Amniotic stem cell (primary cell): Measurements from ENCODE around the gene DNAJC5.

Experiments used
- DNase-seq: peaks from one replicate; lab custom pipeline; 2025; lab: John Stamatoyannopoulos, UW

Gene DNAJC5

GRCh38 chr20:63940472-63941266 is 45.7 kb downstream of the DNAJC5 start:
- no peak for DNase-seq

GRCh38 chr20:63941282-63942081 is 46.6 kb downstream of the DNAJC5 start:
- DNase-seq, result no peak

GRCh38 chr20:63942250-63942951 is 47.5 kb downstream of the DNAJC5 start:
- no peak for DNase-seq

- DNase-seq, result no peak
These were observed 48.3 kb downstream of the DNAJC5 start for GRCh38 chr20:63942969-63943807.

- DNase-seq, result no peak
These were observed 48.8 kb downstream of the DNAJC5 start for GRCh38 chr20:63943808-63944077.

- DNase-seq, result no peak
These were observed 49.4 kb downstream of the DNAJC5 start for GRCh38 chr20:63944078-63944941.

GRCh38 chr20:63945031-63945658 is 50.2 kb downstream of the DNAJC5 start:
- DNase-seq, result no peak

GRCh38 chr20:63945921-63946920 is 51.3 kb downstream of the DNAJC5 start:
- no peak for DNase-seq

- no peak for DNase-seq
These were observed 52.2 kb downstream of the DNAJC5 start for GRCh38 chr20:63946986-63947637.

GRCh38 chr20:63947638-63948456 is 52.9 kb downstream of the DNAJC5 start:
- DNase-seq, result no peak

GRCh38 chr20:63950701-63951397 is 55.9 kb downstream of the DNAJC5 start:
- DNase-seq, result no peak

- DNase-seq, result no peak
These were observed 56.7 kb downstream of the DNAJC5 start for GRCh38 chr20:63951398-63952209.

GRCh38 chr20:63952210-63952535 is 57.2 kb downstream of the DNAJC5 start:
- DNase-seq, result no peak

GRCh38 chr20:63952769-63953168 is 57.8 kb downstream of the DNAJC5 start:
- no peak for DNase-seq

- no peak for DNase-seq
These were observed 59.0 kb downstream of the DNAJC5 start for GRCh38 chr20:63953764-63954429.

GRCh38 chr20:63955281-63955826 is 60.4 kb downstream of the DNAJC5 start:
- DNase-seq, result no peak
